MM.1S (cell line): ENCODE data around the gene SLC17A8.

Source experiments
- DNase-seq: peaks from one replicate; pipeline ENCODE4 v3.0.0-alpha.2; 2015
- H2AFZ ChIP-seq: fragments of 300-600 bp; sonication (generic); 2 replicates; pipeline ENCODE4 v1.6.0; 2016; ENCODE audit warnings: antibody characterized with exemption, low read length
- H3F3A ChIP-seq: fragments of 300-600 bp; sonication (generic); 2 replicates; pipeline ENCODE4 v1.6.1; 2016; ENCODE audit warnings: mild to moderate bottlenecking, antibody characterized with exemption, low read length, moderate library complexity, mixed read lengths; ENCODE audit not compliant: insufficient read depth
- H3K27ac ChIP-seq: fragments of 300-600 bp; sonication (generic); 2 replicates; pipeline ENCODE4 v1.5.1; 2016; ENCODE audit warnings: mild to moderate bottlenecking, low read length
- H3K27me3 ChIP-seq: fragments of 300-600 bp; sonication (generic); replicated peaks from 2 replicates; pipeline ENCODE4 v1.6.0; 2016; ENCODE audit warnings: low read length; ENCODE audit not compliant: insufficient read depth
- H3K36me3 ChIP-seq: fragments of 300-600 bp; sonication (generic); replicated peaks from 2 replicates; pipeline ENCODE4 v1.6.1; 2016; ENCODE audit warnings: mild to moderate bottlenecking, low read length, mixed read lengths; ENCODE audit not compliant: insufficient read depth
- H3K4me1 ChIP-seq: fragments of 300-600 bp; sonication (generic); 2 replicates; pipeline ENCODE4 v1.6.1; 2016; ENCODE audit warnings: low read length, mixed read lengths
- H3K4me2 ChIP-seq: fragments of 300-600 bp; sonication (generic); 2 replicates; pipeline ENCODE4 v1.6.0; 2016; ENCODE audit warnings: low read depth, low read length
- H3K4me3 ChIP-seq: fragments of 300-600 bp; sonication (generic); 2 replicates; pipeline ENCODE4 v1.5.1; 2016; ENCODE audit warnings: low read length, mixed read lengths
- H3K79me2 ChIP-seq: fragments of 300-600 bp; sonication (generic); 2 replicates; pipeline ENCODE4 v1.6.1; 2016; ENCODE audit warnings: mixed run types, low read length, mixed read lengths
- H3K9ac ChIP-seq: fragments of 300-600 bp; sonication (generic); 2 replicates; pipeline ENCODE4 v1.6.1; 2016; ENCODE audit warnings: low read length, mixed read lengths
- H3K9me2 ChIP-seq: fragments of 300-600 bp; sonication (generic); replicated peaks from 2 replicates; pipeline ENCODE4 v1.6.1; 2016; ENCODE audit warnings: mild to moderate bottlenecking, low read length, mixed read lengths; ENCODE audit not compliant: insufficient read depth
- H3K9me3 ChIP-seq: fragments of 300-600 bp; sonication (generic); replicated peaks from 2 replicates; pipeline ENCODE4 v1.6.1; 2016; ENCODE audit warnings: mild to moderate bottlenecking, low read length, mixed read lengths; ENCODE audit not compliant: insufficient read depth
- H4K20me1 ChIP-seq: fragments of 300-600 bp; sonication (generic); 2 replicates; pipeline ENCODE4 v1.6.1; 2016; ENCODE audit warnings: mild to moderate bottlenecking, low read length, moderate library complexity, mixed read lengths; ENCODE audit not compliant: insufficient read depth
- EZH2 ChIP-seq: fragments of 300-600 bp; sonication (generic); optimal IDR thresholded peaks from 2 replicates; pipeline ENCODE3; 2017; ENCODE audit warnings: low read depth, mild to moderate bottlenecking, antibody characterized with exemption, low read length, mixed read lengths
- EZH2phosphoT487 ChIP-seq: fragments of 300-600 bp; sonication (generic); IDR thresholded peaks from 2 replicates; pipeline ENCODE4 v1.6.1; 2018; ENCODE audit warnings: antibody characterized with exemption, low read length
- TF ChIP-seq, protein P1 (sequence below): fragments of 300-600 bp; sonication (generic); IDR thresholded peaks from 2 replicates; pipeline ENCODE4 v1.5.1; 2016; ENCODE audit warnings: antibody characterized with exemption, low read length, mixed read lengths

SLC17A8 gene

DNA sequence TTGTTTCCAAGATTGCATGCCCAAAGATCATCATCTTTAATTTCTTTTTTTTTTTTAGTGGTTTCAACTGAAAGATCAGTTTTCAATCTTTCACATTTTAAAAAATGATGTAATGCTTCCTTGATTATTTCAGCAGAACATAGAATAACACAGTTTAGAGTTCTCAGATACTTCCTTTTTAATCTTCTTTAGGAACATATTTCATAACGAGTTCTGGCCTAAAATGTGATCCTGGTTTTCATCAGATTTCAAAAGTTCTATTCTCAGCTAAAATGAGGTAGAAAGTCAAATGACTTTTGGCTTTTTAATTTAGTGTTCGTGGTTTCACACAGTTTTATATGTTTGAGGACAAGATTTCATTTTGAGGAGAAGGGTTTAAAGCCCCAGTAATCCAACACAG is 76.8 kb downstream of the SLC17A8 start:
- H2AFZ ChIP-seq = no peak overlapping the region
- no peaks in the 10 kb centered on the region for H3F3A ChIP-seq
- H3K79me2 ChIP-seq = no peaks in the 10 kb centered on the region
- no peak overlapping the region for H3K4me2 ChIP-seq
- DNase-seq = no peak
- TF ChIP-seq, protein P1, sequence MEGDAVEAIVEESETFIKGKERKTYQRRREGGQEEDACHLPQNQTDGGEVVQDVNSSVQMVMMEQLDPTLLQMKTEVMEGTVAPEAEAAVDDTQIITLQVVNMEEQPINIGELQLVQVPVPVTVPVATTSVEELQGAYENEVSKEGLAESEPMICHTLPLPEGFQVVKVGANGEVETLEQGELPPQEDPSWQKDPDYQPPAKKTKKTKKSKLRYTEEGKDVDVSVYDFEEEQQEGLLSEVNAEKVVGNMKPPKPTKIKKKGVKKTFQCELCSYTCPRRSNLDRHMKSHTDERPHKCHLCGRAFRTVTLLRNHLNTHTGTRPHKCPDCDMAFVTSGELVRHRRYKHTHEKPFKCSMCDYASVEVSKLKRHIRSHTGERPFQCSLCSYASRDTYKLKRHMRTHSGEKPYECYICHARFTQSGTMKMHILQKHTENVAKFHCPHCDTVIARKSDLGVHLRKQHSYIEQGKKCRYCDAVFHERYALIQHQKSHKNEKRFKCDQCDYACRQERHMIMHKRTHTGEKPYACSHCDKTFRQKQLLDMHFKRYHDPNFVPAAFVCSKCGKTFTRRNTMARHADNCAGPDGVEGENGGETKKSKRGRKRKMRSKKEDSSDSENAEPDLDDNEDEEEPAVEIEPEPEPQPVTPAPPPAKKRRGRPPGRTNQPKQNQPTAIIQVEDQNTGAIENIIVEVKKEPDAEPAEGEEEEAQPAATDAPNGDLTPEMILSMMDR = no peak
- TF ChIP-seq EZH2phosphoT487 (no peak), EZH2 (no peak)
- H3K9ac ChIP-seq = no peak overlapping the region
- no peak overlapping the region for H3K27ac ChIP-seq
- H3K4me1 ChIP-seq = no peaks in the 10 kb centered on the region
- no peaks in the 10 kb centered on the region for H3K27me3 ChIP-seq
- no peaks in the 10 kb centered on the region for H3K9me2 ChIP-seq
- H4K20me1 ChIP-seq = no peaks in the 10 kb centered on the region
- H3K36me3 ChIP-seq = no peaks in the 10 kb centered on the region
- H3K9me3 ChIP-seq = no peaks in the 10 kb centered on the region
- H3K4me3 ChIP-seq = no peak overlapping the region

DNA sequence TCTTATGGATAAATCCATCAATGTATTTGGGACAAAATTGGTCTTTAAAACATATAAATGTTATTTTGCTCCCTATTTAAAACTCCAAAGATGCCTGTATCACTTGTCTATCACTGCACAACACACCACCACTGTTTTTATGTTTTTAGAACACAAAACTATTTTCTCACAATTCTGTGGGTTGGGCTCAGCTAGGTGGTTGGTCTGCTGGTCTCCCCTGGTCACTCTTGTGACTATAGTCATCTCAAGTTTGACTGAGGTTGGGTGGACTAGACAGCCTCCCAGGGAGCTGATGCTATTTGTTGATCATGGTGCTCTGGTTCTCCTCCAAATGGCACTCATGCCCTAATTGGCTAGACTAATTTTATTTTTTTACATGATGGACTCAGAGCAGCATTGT is 77.3 kb downstream of the SLC17A8 start:
- no peak for DNase-seq
- H3K27me3 ChIP-seq = no peaks in the 10 kb centered on the region
- no peaks in the 10 kb centered on the region for H3K36me3 ChIP-seq
- no peaks in the 10 kb centered on the region for H3F3A ChIP-seq
- H2AFZ ChIP-seq = no peak overlapping the region
- H3K4me2 ChIP-seq = no peak overlapping the region
- H3K27ac ChIP-seq = no peak overlapping the region
- no peaks in the 10 kb centered on the region for H3K9me2 ChIP-seq
- no peaks in the 10 kb centered on the region for H3K9me3 ChIP-seq
- no peak for TF ChIP-seq EZH2
- TF ChIP-seq, protein P1 = no peak
- TF ChIP-seq EZH2phosphoT487 = no peak
- H3K4me3 ChIP-seq = no peak overlapping the region
- H3K79me2 ChIP-seq = no peaks in the 10 kb centered on the region
- H4K20me1 ChIP-seq = no peaks in the 10 kb centered on the region
- H3K4me1 ChIP-seq = no peaks in the 10 kb centered on the region
- no peak overlapping the region for H3K9ac ChIP-seq

DNA sequence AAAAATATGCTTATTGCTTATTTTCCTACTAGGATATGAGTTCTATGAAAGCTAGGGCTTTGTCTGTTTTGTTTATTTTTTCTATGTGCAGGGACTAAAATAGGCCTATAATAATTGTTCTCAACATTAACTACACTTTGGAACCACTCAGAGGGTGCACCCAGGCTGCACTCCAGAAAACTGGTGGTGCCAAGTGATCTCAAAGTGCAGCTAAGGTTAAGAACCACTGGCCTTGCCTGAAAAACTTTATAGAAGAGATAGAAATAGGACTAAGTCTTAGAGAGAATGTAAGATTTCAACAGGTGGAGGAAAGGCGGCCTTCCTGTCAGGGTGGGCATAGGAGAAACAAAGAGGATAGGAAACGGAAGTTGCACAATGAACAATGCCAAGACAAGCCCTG is 79.1 kb downstream of the SLC17A8 start:
- Histone ChIP-seq H3K9me3 (no peaks in the 10 kb centered on the region), H3F3A (no peaks in the 10 kb centered on the region), H3K27ac (no peak overlapping the region), H3K4me3 (no peak overlapping the region), H3K4me1 (no peaks in the 10 kb centered on the region), H2AFZ (no peak overlapping the region), H3K4me2 (no peak overlapping the region), H3K9ac (no peak overlapping the region), H3K27me3 (no peaks in the 10 kb centered on the region), H3K9me2 (no peaks in the 10 kb centered on the region), H3K79me2 (no peaks in the 10 kb centered on the region), H4K20me1 (no peaks in the 10 kb centered on the region), H3K36me3 (no peaks in the 10 kb centered on the region)
- no peak for DNase-seq
- TF ChIP-seq EZH2 = no peak
- no peak for TF ChIP-seq EZH2phosphoT487
- TF ChIP-seq, protein P1 = no peak
